HepG2 (cell line): ENCODE measurements around the gene RCN1. TPM values are rescaled to one million over a fixed set of nuclear protein-coding genes. Genes with fewer than 3 reads are reported as not detected.

Source experiments
- ATAC-seq: fragments of 200-7000 bp; cut with Tn5 transposase; 3 replicates; pipeline ENCODE4 v1.9.1; 2020; ENCODE audit warnings: mild to moderate bottlenecking, moderate library complexity
- BruUV-seq: library from RNA; stranded (reverse); fragments of 400-500 nt; replicated peaks from 2 replicates; lab custom pipeline; 2021; lab: Mats Ljungman, UMichigan
- CTCF ChIA-PET: fragments of 300-600 bp; formaldehyde crosslinking; extraction: SDS; loops from one replicate; lab custom pipeline; 2021; ENCODE audit warnings: low total read pairs, inconsistent platforms, low intra/inter-chr PET ratio; lab: Yijun Ruan, JAX
- POLR2A ChIA-PET: fragments of 350-600 bp; sonication (Branson Sonifier 250); formaldehyde crosslinking; loops from one replicate; lab custom pipeline; 2020; ENCODE audit warnings: antibody characterized with exemption, inconsistent platforms; lab: Yijun Ruan, JAX
- DNase-seq: peaks from one replicate; pipeline ENCODE4 v3.0.0-alpha.2; 2015; ENCODE audit warnings: low spot score
- FAIRE-seq: peaks from 3 replicates; lab custom pipeline; 2011; peaks lifted over from hg19 to GRCh38; lab: Jason Lieb, UNC
- H2AFZ ChIP-seq: one replicate; pipeline ENCODE4 v1.6.1; 2011; ENCODE audit warnings: low read length, inconsistent platforms
- H3K27ac ChIP-seq: fragments of 300-600 bp; 3 replicates; pipeline ENCODE4 v1.8.0; 2011; ENCODE audit warnings: mixed run types, mild to moderate bottlenecking, mixed read lengths, low read length, inconsistent platforms; ENCODE audit not compliant: insufficient read depth; ENCODE audit errors: extremely low read length
- H3K27me3 ChIP-seq, 2 experiments: fragments of 200-600 bp in 1 of 2; 2 replicates in 1 of 2; 3 replicates in 1 of 2; pipeline versions ENCODE4 v1.6.0 to v1.8.0; 2011; ENCODE audit warnings: low read length in 2 of 2, mild to moderate bottlenecking in 2 of 2, moderate library complexity in 2 of 2, inconsistent platforms in 1 of 2; ENCODE audit not compliant: insufficient read depth in 2 of 2, control insufficient read depth in 1 of 2
- H3K36me3 ChIP-seq, 2 experiments: fragments of 200-600 bp in 1 of 2; replicated peaks in 1 of 2; 2 replicates in 1 of 2; 3 replicates in 1 of 2; pipeline versions ENCODE4 v1.5.1 to v1.8.0; 2011; ENCODE audit warnings: low read length in 2 of 2, inconsistent platforms in 1 of 2; ENCODE audit not compliant: insufficient read depth in 2 of 2, control insufficient read depth in 1 of 2
- H3K4me1 ChIP-seq: 2 replicates; pipeline ENCODE4 v1.5.1; 2012; ENCODE audit warnings: low read length, inconsistent platforms; ENCODE audit not compliant: insufficient read depth
- H3K4me2 ChIP-seq: 2 replicates; pipeline ENCODE4 v1.6.0; 2011; ENCODE audit warnings: low read depth, low read length, inconsistent platforms
- H3K4me3 ChIP-seq, 3 experiments: fragments of 200-600 bp in 1 of 3; sonication (generic), shearing (Covaris generic) in 1 of 3; replicated peaks in 1 of 3; 2 replicates each; pipeline ENCODE4 v1.5.1; 2011 to 2016; ENCODE audit warnings: low read length in 3 of 3, inconsistent platforms in 2 of 3, low read depth in 2 of 3, mild to moderate bottlenecking in 2 of 3, control low read depth in 1 of 3, mixed read lengths in 1 of 3; ENCODE audit not compliant: insufficient read depth in 1 of 3
- H3K79me2 ChIP-seq: one replicate; pipeline ENCODE4 v1.6.1; 2011; ENCODE audit warnings: low read length, inconsistent platforms; ENCODE audit not compliant: insufficient read depth
- H3K9ac ChIP-seq: 2 replicates; pipeline ENCODE4 v1.6.0; 2011; ENCODE audit warnings: mild to moderate bottlenecking, low read depth, low read length, inconsistent platforms; ENCODE audit not compliant: insufficient read depth
- H3K9me3 ChIP-seq: 2 replicates; pipeline ENCODE4 v1.5.1; 2012; ENCODE audit warnings: mild to moderate bottlenecking, low read length
- H4K20me1 ChIP-seq: 2 replicates; pipeline ENCODE4 v1.6.0; 2011; ENCODE audit warnings: inconsistent platforms, mild to moderate bottlenecking, low read length, moderate library complexity; ENCODE audit not compliant: insufficient read depth
- HOXA7 ChIP-seq: sonication (generic); formaldehyde crosslinking; IDR thresholded peaks from 2 replicates; pipeline ENCODE4 v1.8.1; 2022; ENCODE audit warnings: mild to moderate bottlenecking, missing genetic modification reagents, moderate library complexity
- NFE2 ChIP-seq: sonication (generic); formaldehyde crosslinking; IDR thresholded peaks from 2 replicates; pipeline ENCODE4 v1.4.0; 2020; ENCODE audit warnings: missing genetic modification reagents
- REPIN1 ChIP-seq: sonication (generic); formaldehyde crosslinking; IDR thresholded peaks from 2 replicates; pipeline ENCODE4 v1.8.0; 2022; ENCODE audit warnings: missing genetic modification reagents, low read depth, mild to moderate bottlenecking, borderline replicate concordance
- TIGD3 ChIP-seq: sonication (generic); formaldehyde crosslinking; IDR thresholded peaks from 2 replicates; pipeline ENCODE4 v1.5.1; 2020; ENCODE audit warnings: mild to moderate bottlenecking, missing genetic modification reagents, borderline replicate concordance
- ZBTB20 ChIP-seq: sonication (generic); formaldehyde crosslinking; IDR thresholded peaks from 2 replicates; pipeline ENCODE4 v1.8.1; 2023; ENCODE audit warnings: missing genetic modification reagents, low read depth, mild to moderate bottlenecking, borderline replicate concordance
- WGBS: methylation state at CpG from one replicate; pipeline ENCODE4 v1.1.6; 2017; ENCODE audit warnings: low lambda C conversion rate; 5-methylcytosine and 5-hydroxymethylcytosine counted together
- in situ Hi-C: cut with HindIII; loops from 2 replicates; pipeline ENCODE4 v1.10.0; 2017; ENCODE audit warnings: low pct_unique_long_range_greater_than_20kb; ENCODE audit not compliant: extremely low pct_ligation_motif_present
- intact Hi-C: fragments of 100-400 bp; cut with micrococcal nuclease; formaldehyde crosslinking; loops from one replicate; pipeline ENCODE4 v1.10.0; 2022; ENCODE audit not compliant: unreplicated experiment
- polyA plus RNA-seq, 8 experiments: library from polyadenylated mRNA; depleted of rRNA in 3 of 8; stranded (reverse) in 7 of 8; unstranded in 1 of 8; fragments of >200 nt; fragmentation: Illumina TruSeq in 4 of 8; extraction: Trizol in 4 of 8; gene quantifications; 2 replicates each; pipeline versions ENCODE4 v1.2.1 to v1.2.3, GENCODE V29; 2011 to 2016; ENCODE audit warnings: low read depth in 4 of 8, missing spikeins in 1 of 8, mixed read lengths in 1 of 8; ENCODE audit not compliant: insufficient read depth in 1 of 8
- total RNA-seq, 5 experiments: library from RNA; depleted of rRNA; stranded (reverse); fragments of >200 nt; fragmentation: Illumina TruSeq; extraction: Trizol; gene quantifications; 2 replicates each; pipeline ENCODE4 v1.2.3, GENCODE V29; 2016; ENCODE audit warnings: low read depth in 1 of 5
- TF ChIP-seq, protein P1 (sequence below): sonication (generic); formaldehyde crosslinking; IDR thresholded peaks from 2 replicates; pipeline ENCODE4 v1.4.0; 2020; ENCODE audit warnings: missing genetic modification reagents

RCN1 gene
- total and polyA plus RNA-seq, 2 of the 13 experiments (the other 11 are each of a cell fraction or from before 2014, with no cell fraction given), result 22.0 to 28.5 TPM

GRCh38 chr11:32136657-32137056 is 45.8 kb downstream of the RCN1 start:
- Histone ChIP-seq H3K27me3 (no peaks in the 10 kb centered on the region; a peak in 2 of 5 replicates), H3K4me1 (no peaks in the 10 kb centered on the region), H2AFZ (no peak overlapping the region), H3K79me2 (no peaks in the 10 kb centered on the region), H3K4me3 (no peak overlapping the region), H3K9me3 (no peaks in the 10 kb centered on the region), H4K20me1 (no peaks in the 10 kb centered on the region), H3K9ac (no peak overlapping the region), H3K4me2 (no peak overlapping the region), H3K27ac (no peak overlapping the region), H3K36me3 (no peaks in the 10 kb centered on the region)
- intact Hi-C loops (no loop called here), in situ Hi-C loops (no loop called here)
- TF ChIP-seq NFE2 (no peak), HOXA7 (CRISPR knock-in tag) (no peak), REPIN1 (CRISPR knock-in tag) (no peak), ZBTB20 (CRISPR knock-in tag) (no peak), TIGD3 (CRISPR knock-in tag) (no peak)
- TF ChIP-seq, protein P1, sequence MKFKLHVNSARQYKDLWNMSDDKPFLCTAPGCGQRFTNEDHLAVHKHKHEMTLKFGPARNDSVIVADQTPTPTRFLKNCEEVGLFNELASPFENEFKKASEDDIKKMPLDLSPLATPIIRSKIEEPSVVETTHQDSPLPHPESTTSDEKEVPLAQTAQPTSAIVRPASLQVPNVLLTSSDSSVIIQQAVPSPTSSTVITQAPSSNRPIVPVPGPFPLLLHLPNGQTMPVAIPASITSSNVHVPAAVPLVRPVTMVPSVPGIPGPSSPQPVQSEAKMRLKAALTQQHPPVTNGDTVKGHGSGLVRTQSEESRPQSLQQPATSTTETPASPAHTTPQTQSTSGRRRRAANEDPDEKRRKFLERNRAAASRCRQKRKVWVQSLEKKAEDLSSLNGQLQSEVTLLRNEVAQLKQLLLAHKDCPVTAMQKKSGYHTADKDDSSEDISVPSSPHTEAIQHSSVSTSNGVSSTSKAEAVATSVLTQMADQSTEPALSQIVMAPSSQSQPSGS (CRISPR knock-in tag), result no peak
- WGBS, result 23% methylated on average over 3 of the region's 3 CpGs
- ATAC-seq (no peak), DNase-seq (no peak), FAIRE-seq (no peak)
- POLR2A ChIA-PET, result no interaction called here
- CTCF ChIA-PET, result no interaction called here
- BruUV-seq, result no TSS peak
